CD8-positive, alpha-beta memory T cell (primary cell): Measurements from ENCODE around the gene GNB1L. TPM values are rescaled to one million over a fixed set of nuclear protein-coding genes. Genes with fewer than 3 reads are reported as not detected.

Experiments used
- CTCF ChIA-PET: fragments of 350-600 bp; sonication (Branson Sonifier 250); formaldehyde crosslinking; loops from one replicate; lab custom pipeline; 2021; ENCODE audit warnings: antibody characterized with exemption; lab: Charles Lee
- POLR2A ChIA-PET: fragments of 350-600 bp; sonication (Branson Sonifier 250); formaldehyde crosslinking; loops from one replicate; lab custom pipeline; 2021; ENCODE audit warnings: antibody characterized with exemption; lab: Charles Lee
- DNase-seq, 5 donors: peaks; one replicate each; pipeline versions ENCODE4 v3.0.0 to v3.0.0-alpha.2; 2020 to 2022; ENCODE audit warnings: mixed read lengths in 1 of 5
- H3K27ac ChIP-seq: one replicate; pipeline ENCODE4 v1.7.0; 2013; ENCODE audit warnings: low read depth, mild to moderate bottlenecking, low read length, moderate library complexity
- H3K27me3 ChIP-seq: 2 replicates; pipeline ENCODE4 v1.7.0; 2013; ENCODE audit warnings: low read length, mild to moderate bottlenecking; ENCODE audit not compliant: insufficient read depth, poor library complexity, severe bottlenecking
- H3K36me3 ChIP-seq: 2 replicates; pipeline ENCODE4 v1.7.0; 2013; ENCODE audit warnings: mild to moderate bottlenecking, low read length, moderate library complexity; ENCODE audit not compliant: insufficient read depth
- H3K4me1 ChIP-seq: 2 replicates; pipeline ENCODE4 v1.7.0; 2013; ENCODE audit warnings: mild to moderate bottlenecking, low read length, moderate library complexity; ENCODE audit not compliant: insufficient read depth
- H3K4me3 ChIP-seq: 2 replicates; pipeline ENCODE4 v1.7.0; 2013; ENCODE audit warnings: mild to moderate bottlenecking, low read length
- H3K9me3 ChIP-seq: 2 replicates; pipeline ENCODE4 v1.7.0; 2013; ENCODE audit warnings: mild to moderate bottlenecking, low read length
- H3K27ac Mint-ChIP-seq, 8 donors: one replicate each; pipeline ENCODE4 v1.8.0; 2020 to 2021; ENCODE audit warnings: mixed read lengths in 8 of 8, mild to moderate bottlenecking in 6 of 8, inconsistent platforms in 3 of 8, moderate library complexity in 3 of 8
- H3K27me3 Mint-ChIP-seq, 2 donors: one replicate each; pipeline ENCODE4 v1.8.0; 2020 to 2021; ENCODE audit warnings: mixed read lengths in 2 of 2, mild to moderate bottlenecking in 1 of 2, moderate library complexity in 1 of 2
- H3K36me3 Mint-ChIP-seq, 3 donors: one replicate each; pipeline ENCODE4 v1.8.0; 2020 to 2021; ENCODE audit warnings: mixed read lengths in 3 of 3, inconsistent platforms in 1 of 3, mild to moderate bottlenecking in 1 of 3
- H3K4me1 Mint-ChIP-seq, 3 donors: one replicate each; pipeline ENCODE4 v1.8.0; 2020 to 2021; ENCODE audit warnings: mixed read lengths in 3 of 3, inconsistent platforms in 1 of 3, mild to moderate bottlenecking in 1 of 3
- H3K4me3 Mint-ChIP-seq, 7 donors: one replicate each; pipeline ENCODE4 v1.8.0; 2020 to 2021; ENCODE audit warnings: mixed read lengths in 7 of 7, mild to moderate bottlenecking in 6 of 7, moderate library complexity in 4 of 7, inconsistent platforms in 2 of 7
- H3K9me3 Mint-ChIP-seq, 5 donors: one replicate each; pipeline ENCODE4 v1.8.0; 2020 to 2022; ENCODE audit warnings: mixed read lengths in 5 of 5, mild to moderate bottlenecking in 3 of 5, moderate library complexity in 2 of 5, inconsistent platforms in 1 of 5
- polyA plus RNA-seq: library from polyadenylated mRNA; unstranded; fragments of 300-500 nt; fragmentation: Illumina TruSeq; gene quantifications from one replicate; pipeline ENCODE4 v1.2.3, GENCODE V29; 2021
- total RNA-seq, 2 experiments: library from RNA; stranded (reverse); gene quantifications; one replicate each; pipeline ENCODE4 v1.2.3, GENCODE V29; 2021

The GNB1L gene
- total and polyA plus RNA-seq, 3 experiments from 2014 or later: 14.2 to 17.9 (median 16.6) TPM

DNA sequence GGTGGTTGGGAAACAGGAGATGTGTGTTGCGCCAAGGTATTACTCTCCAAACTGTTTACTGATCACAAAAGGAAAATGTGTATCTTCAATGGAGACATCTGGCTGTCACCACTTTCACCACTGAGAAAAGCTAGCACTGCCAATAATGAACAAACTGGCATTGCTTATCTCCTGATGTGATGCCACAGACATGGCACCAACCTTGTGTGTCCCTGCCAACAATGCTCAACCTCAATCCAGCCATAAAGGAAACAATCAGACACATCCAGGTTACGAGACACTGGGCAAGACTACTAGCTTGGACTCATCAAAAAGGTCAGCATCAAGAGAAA, 28.1 kb downstream of the GNB1L start:
- peaks cover 0 to 4% (median 0%) of the 10 kb centered on the region in 3 donors for H3K36me3 Mint-ChIP-seq

DNA sequence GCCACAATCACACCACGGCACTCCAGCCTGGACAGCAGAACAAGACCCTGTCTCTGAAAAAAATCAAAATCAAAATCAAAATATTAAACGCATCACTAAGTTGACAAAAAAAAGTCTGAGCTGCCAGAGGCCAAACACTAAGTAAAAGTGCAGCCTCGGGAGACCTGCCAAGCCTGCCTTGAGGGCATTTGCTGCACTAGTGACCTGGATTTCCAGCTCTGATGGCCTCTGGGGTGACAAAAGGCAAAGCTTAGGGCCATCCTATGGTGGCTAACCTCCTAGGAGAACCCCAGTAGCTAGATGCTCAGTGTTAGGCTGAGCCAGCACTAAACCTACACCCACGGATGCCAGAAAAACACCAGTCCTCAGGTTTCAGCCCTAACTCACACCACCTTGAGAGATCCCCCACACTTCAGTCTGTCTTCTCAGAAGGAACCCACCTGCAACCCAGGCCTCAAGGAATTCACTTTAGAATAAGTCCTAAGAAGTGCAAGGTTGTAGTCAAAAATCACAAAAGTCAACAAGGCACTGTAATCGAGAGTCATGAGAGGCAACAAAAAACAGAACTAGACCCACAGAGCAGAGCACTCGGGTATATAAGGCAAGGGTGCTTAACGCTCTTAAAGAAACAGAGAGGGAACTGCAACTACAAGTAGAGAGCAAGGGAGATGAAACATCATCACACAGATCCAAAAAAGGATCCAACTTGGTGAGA, 28.6 kb downstream of the GNB1L start:
- Histone ChIP-seq H3K36me3 (no peaks in the 10 kb centered on the region), H3K9me3 (no peaks in the 10 kb centered on the region), H3K4me3 (no peak overlapping the region), H3K27me3 (no peaks in the 10 kb centered on the region), H3K4me1 (no peaks in the 10 kb centered on the region), H3K27ac (no peak overlapping the region)
- Mint-ChIP-seq H3K4me1 (peaks cover 0 to 3% (median 0%) of the 10 kb centered on the region in 3 donors), H3K27me3 (peaks cover 0 to 1% of the 10 kb centered on the region in 2 donors), H3K4me3 (no peak overlapping the region), H3K36me3 (peaks cover 0 to 4% (median 0%) of the 10 kb centered on the region in 3 donors), H3K9me3 (no peaks in the 10 kb centered on the region), H3K27ac (peak overlapping the region in 1 of 8 donors; percentile 63)
- ChIA-PET POLR2A (no interaction called here), CTCF (no interaction called here)
- no peak for DNase-seq

More for the DNA sequence above, 28.1 kb downstream of the GNB1L start:
- Mint-ChIP-seq H3K27ac (no peak overlapping the region), H3K4me1 (peaks cover 0 to 3% (median 0%) of the 10 kb centered on the region in 3 donors), H3K27me3 (peaks cover 0 to 1% of the 10 kb centered on the region in 2 donors), H3K9me3 (no peaks in the 10 kb centered on the region), H3K4me3 (no peak overlapping the region)
- H3K36me3 ChIP-seq: no peaks in the 10 kb centered on the region
- DNase-seq: no peak
- no peaks in the 10 kb centered on the region for H3K9me3 ChIP-seq
- no peaks in the 10 kb centered on the region for H3K4me1 ChIP-seq
- H3K27ac ChIP-seq: no peak overlapping the region
- H3K4me3 ChIP-seq: no peak overlapping the region
- POLR2A ChIA-PET: no interaction called here
- CTCF ChIA-PET: no interaction called here
- H3K27me3 ChIP-seq: no peaks in the 10 kb centered on the region

DNA sequence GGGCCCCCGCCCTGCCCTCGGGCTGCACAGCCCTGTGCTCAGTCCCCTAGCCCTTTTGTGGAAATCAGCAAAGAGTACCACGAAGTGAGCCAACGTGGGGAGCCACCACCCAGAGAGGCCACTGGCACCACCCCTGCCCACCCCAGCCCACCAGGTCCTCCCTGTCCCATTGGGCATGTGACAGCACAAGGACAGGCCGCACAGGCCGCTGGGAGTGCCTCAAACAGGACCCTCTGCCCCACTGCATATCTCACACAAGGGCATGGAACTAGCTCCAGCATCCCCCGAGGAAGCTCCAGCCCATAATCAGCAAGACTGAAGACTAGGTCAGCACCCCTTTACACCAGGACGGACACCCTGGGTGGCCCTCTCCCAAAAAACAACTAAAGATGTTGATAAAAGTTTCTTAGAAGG, 29.7 kb downstream of the GNB1L start:
- Mint-ChIP-seq H3K4me3 (no peak overlapping the region), H3K36me3 (peaks cover 0 to 5% (median 4%) of the 10 kb centered on the region in 3 donors), H3K27ac (no peak overlapping the region), H3K9me3 (no peaks in the 10 kb centered on the region), H3K4me1 (peaks cover 0 to 3% (median 0%) of the 10 kb centered on the region in 3 donors), H3K27me3 (peaks cover 0 to 1% of the 10 kb centered on the region in 2 donors)
- Histone ChIP-seq H3K9me3 (no peaks in the 10 kb centered on the region), H3K27ac (no peak overlapping the region), H3K4me1 (no peaks in the 10 kb centered on the region), H3K27me3 (no peaks in the 10 kb centered on the region), H3K4me3 (no peak overlapping the region), H3K36me3 (no peaks in the 10 kb centered on the region)
- ChIA-PET CTCF (no interaction called here), POLR2A (no interaction called here)
- peak in 1 of 5 donors; percentile 32 for DNase-seq

DNA sequence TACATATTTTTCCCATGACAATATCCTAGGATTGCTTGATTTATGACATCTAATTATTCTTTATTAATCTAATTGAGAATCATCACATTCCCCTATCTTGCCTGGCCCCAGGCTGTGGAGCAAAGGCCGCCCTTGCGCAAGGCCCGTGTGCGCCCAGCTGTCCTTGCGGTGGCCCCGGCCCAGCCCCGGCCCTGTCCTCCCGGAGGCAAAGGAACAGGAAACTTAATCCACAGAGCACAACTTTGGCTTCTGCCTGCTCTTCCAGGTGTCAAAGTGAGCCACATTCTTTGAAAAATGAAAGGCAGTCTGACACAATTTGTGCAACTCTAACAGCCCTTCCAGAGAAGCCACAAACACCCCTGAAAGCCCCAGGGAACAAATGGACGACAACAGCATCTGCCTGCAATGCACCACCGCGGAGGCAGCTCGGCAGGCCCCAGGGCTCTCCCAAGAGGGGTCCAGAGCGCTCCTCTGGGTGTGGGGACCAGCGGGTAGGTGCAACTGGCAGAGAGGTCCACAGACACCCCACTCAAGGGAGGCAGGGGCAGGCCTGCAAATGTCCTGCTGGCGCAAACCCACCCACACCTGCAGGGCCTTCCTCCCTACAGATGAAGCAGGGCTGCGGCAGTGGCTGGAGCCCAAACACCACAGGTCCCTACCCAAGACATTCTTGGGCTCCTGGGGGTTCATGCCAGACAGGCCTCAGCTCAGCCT, 30.3 kb downstream of the GNB1L start:
- no peaks in the 10 kb centered on the region for H3K27me3 ChIP-seq
- ChIA-PET POLR2A (no interaction called here), CTCF (no interaction called here)
- H3K9me3 ChIP-seq: no peaks in the 10 kb centered on the region
- H3K36me3 ChIP-seq: no peaks in the 10 kb centered on the region
- peaks cover 0 to 5% (median 4%) of the 10 kb centered on the region in 3 donors for H3K36me3 Mint-ChIP-seq
- H3K27ac Mint-ChIP-seq: no peak overlapping the region
- H3K9me3 Mint-ChIP-seq: no peaks in the 10 kb centered on the region
- DNase-seq: no peak
- no peak overlapping the region for H3K27ac ChIP-seq
- no peaks in the 10 kb centered on the region for H3K4me1 ChIP-seq
- peaks cover 0 to 3% (median 0%) of the 10 kb centered on the region in 3 donors for H3K4me1 Mint-ChIP-seq
- no peak overlapping the region for H3K4me3 ChIP-seq
- no peak overlapping the region for H3K4me3 Mint-ChIP-seq
- peaks cover 0 to 1% of the 10 kb centered on the region in 2 donors for H3K27me3 Mint-ChIP-seq

DNA sequence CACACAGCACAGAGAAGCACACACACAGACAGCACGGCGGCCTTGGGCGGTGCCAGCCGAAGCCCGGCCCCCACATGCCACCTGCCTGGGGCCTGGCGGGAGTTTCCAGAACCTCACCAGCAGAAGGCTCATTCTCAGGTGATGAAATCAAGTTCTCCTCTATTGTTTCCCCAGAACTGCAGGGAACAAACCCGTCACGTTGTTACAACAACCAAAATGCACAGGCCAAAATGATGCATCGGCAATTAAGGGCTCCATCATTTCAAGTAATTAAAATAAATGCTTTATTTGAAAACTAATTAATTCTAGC, 30.8 kb downstream of the GNB1L start:
- Histone ChIP-seq H3K9me3 (no peaks in the 10 kb centered on the region), H3K27me3 (no peaks in the 10 kb centered on the region), H3K36me3 (no peaks in the 10 kb centered on the region), H3K27ac (no peak overlapping the region), H3K4me3 (no peak overlapping the region), H3K4me1 (no peaks in the 10 kb centered on the region)
- Mint-ChIP-seq H3K27ac (no peak overlapping the region), H3K4me3 (no peak overlapping the region), H3K9me3 (no peaks in the 10 kb centered on the region), H3K27me3 (peaks cover 0 to 1% of the 10 kb centered on the region in 2 donors), H3K36me3 (peaks cover 0 to 5% (median 4%) of the 10 kb centered on the region in 3 donors), H3K4me1 (peaks cover 0 to 3% (median 0%) of the 10 kb centered on the region in 3 donors)
- CTCF ChIA-PET: no interaction called here
- DNase-seq: no peak
- POLR2A ChIA-PET: no interaction called here

DNA sequence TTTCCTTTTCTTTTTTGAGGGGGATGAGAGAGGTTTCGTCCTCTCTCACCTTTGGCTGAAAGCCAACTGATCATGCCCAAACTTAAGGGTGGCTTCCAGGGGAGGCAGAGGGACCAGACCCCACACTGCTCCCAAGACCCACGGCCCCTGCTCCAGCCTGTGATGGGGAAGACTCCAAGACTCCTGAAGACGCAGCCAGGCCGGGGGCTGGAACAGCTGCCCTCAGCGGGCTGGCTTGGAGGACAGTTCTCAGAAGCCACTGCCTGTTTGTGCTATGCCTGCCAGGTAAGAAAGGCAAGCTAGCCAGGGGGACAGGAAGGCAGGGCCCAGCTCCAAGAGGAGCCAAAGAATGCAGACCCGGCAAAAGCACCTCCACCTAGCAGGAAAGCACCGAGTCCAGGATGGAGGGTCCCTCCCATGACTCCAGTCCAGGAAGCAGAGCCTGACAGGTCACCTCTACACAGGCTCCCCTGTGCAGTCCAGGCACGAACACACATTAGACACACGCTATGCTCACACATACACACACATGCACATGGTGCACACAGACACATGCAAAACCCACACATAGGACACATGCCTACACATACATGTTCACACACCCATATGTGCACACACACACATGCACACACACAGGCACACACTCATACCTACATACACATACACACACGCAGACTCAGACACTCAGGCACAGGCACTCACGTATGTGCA, 31.3 kb downstream of the GNB1L start:
- H3K27ac Mint-ChIP-seq: no peak overlapping the region

DNA sequence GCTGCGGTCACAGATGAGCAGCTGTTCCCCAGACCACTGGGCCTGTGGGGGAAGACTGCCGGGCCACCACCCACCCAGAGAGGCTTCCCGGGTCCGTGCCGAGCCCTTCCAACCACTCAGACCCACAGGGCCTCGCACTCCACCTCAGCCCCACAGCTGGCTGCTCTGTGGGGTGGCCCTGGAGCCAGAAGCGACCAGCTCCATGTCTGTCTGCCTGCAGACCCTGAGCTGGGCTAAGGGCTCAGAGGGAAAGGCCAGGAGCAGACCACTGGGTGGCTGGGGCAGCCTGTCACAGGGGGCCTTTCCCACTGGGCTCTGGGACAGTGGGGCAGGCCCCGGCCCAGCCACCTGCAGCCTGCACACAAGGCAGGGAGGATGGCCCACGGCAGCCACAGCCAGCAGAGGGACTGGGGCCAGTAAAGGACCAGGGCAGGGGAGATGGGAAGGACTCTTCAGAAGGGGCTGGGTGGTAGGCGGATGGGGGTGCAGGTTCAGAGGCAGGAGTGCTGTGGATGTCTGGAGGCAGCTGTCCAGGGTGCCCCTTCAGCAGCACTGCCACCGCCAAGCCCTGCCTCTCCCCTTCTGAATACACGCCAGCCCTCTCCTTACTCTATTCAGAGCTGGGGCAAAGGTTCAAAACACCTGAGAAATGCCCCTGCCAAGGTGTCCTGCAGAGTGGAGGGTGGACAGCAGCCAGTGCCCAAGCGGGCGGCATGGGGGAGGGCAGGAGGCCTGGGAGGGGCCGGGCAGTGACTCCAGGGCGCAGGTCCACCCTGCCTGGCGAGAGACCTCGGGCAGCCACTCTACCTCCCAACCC, 32.2 kb downstream of the GNB1L start:
- ChIA-PET CTCF (no interaction called here), POLR2A (no interaction called here)
- no peak overlapping the region for H3K4me3 Mint-ChIP-seq

More for the DNA sequence above, 31.3 kb downstream of the GNB1L start:
- H3K9me3 ChIP-seq: no peaks in the 10 kb centered on the region
- Mint-ChIP-seq H3K4me3 (no peak overlapping the region), H3K4me1 (peaks cover 0 to 3% (median 0%) of the 10 kb centered on the region in 3 donors), H3K9me3 (no peaks in the 10 kb centered on the region), H3K36me3 (peaks cover 0 to 7% (median 4%) of the 10 kb centered on the region in 3 donors), H3K27me3 (peaks cover 0 to 1% of the 10 kb centered on the region in 2 donors)
- ChIA-PET POLR2A (no interaction called here), CTCF (no interaction called here)
- no peak for DNase-seq
- no peak overlapping the region for H3K4me3 ChIP-seq
- no peaks in the 10 kb centered on the region for H3K27me3 ChIP-seq
- no peak overlapping the region for H3K27ac ChIP-seq
- H3K4me1 ChIP-seq: no peaks in the 10 kb centered on the region
- no peaks in the 10 kb centered on the region for H3K36me3 ChIP-seq

More for the DNA sequence above, 32.2 kb downstream of the GNB1L start:
- Mint-ChIP-seq H3K36me3 (peaks cover 0 to 7% (median 4%) of the 10 kb centered on the region in 3 donors), H3K9me3 (no peaks in the 10 kb centered on the region), H3K27me3 (peaks cover 0 to 1% of the 10 kb centered on the region in 2 donors), H3K4me1 (peaks cover 0 to 3% (median 0%) of the 10 kb centered on the region in 3 donors), H3K27ac (no peak overlapping the region)
- no peaks in the 10 kb centered on the region for H3K36me3 ChIP-seq
- no peaks in the 10 kb centered on the region for H3K27me3 ChIP-seq
- H3K4me1 ChIP-seq: no peaks in the 10 kb centered on the region
- no peaks in the 10 kb centered on the region for H3K9me3 ChIP-seq
- H3K27ac ChIP-seq: no peak overlapping the region
- peak in 1 of 5 donors; percentile 42 for DNase-seq
- H3K4me3 ChIP-seq: no peak overlapping the region
